IMR-90 (cell line): ENCODE results near the gene RIPOR3. TPM values are rescaled to one million over a fixed set of nuclear protein-coding genes. Genes with fewer than 3 reads are reported as not detected.

Experiments used
- ATAC-seq: fragments of 200-7000 bp; cut with Tn5 transposase; 2 replicates; pipeline ENCODE4 v1.9.1; 2020; ENCODE audit warnings: low read depth, mild to moderate bottlenecking, moderate library complexity
- BruUV-seq: library from RNA; stranded (reverse); fragments of 400-500 nt; replicated peaks from 2 replicates; lab custom pipeline; 2021; lab: Mats Ljungman, UMichigan
- CTCF ChIA-PET: fragments of 300-600 bp; formaldehyde crosslinking; extraction: SDS; loops from one replicate; lab custom pipeline; 2021; ENCODE audit warnings: antibody characterized with exemption; lab: Yijun Ruan, JAX
- POLR2A ChIA-PET: fragments of 300-600 bp; sonication (Branson Sonifier 250); formaldehyde crosslinking; loops from one replicate; lab custom pipeline; 2022; ENCODE audit warnings: antibody characterized with exemption; ENCODE audit not compliant: unreplicated experiment; lab: Charles Lee
- DNase-seq: peaks from one replicate; pipeline ENCODE4 v3.0.0; 2013
- H2AFZ ChIP-seq: replicated peaks from 2 replicates; pipeline ENCODE3; 2013; ENCODE audit warnings: low read length, mild to moderate bottlenecking; ENCODE audit not compliant: poor library complexity
- H2AK5ac ChIP-seq: 2 replicates; pipeline ENCODE4 v1.6.1; 2013; ENCODE audit warnings: low read depth, low read length, inconsistent platforms
- H2AK9ac ChIP-seq: replicated peaks from 2 replicates; pipeline ENCODE3; 2013; ENCODE audit warnings: mild to moderate bottlenecking, low read depth, low read length, moderate library complexity; ENCODE audit not compliant: poor library complexity
- H2BK120ac ChIP-seq: 2 replicates; pipeline ENCODE4 v1.6.1; 2013; ENCODE audit warnings: low read depth, low read length, inconsistent platforms
- H2BK15ac ChIP-seq: 3 replicates; pipeline ENCODE4 v1.6.1; 2013; ENCODE audit warnings: low read depth, low read length, inconsistent platforms
- H2BK20ac ChIP-seq: 2 replicates; pipeline ENCODE4 v1.6.1; 2013; ENCODE audit warnings: low read depth, mild to moderate bottlenecking, inconsistent platforms, low read length, moderate library complexity
- H2BK5ac ChIP-seq: 2 replicates; pipeline ENCODE4 v1.6.1; 2013; ENCODE audit warnings: mild to moderate bottlenecking, low read depth, low read length, inconsistent platforms; ENCODE audit not compliant: poor library complexity, severe bottlenecking
- H3K14ac ChIP-seq: replicated peaks from 2 replicates; pipeline ENCODE4 v1.6.1; 2013; ENCODE audit warnings: low read depth, low read length, inconsistent platforms
- H3K18ac ChIP-seq: 2 replicates; pipeline ENCODE4 v1.6.1; 2013; ENCODE audit warnings: low read depth, low read length, control low read depth
- H3K23ac ChIP-seq: 2 replicates; pipeline ENCODE4 v1.6.1; 2013; ENCODE audit warnings: low read depth, low read length, inconsistent platforms
- H3K27ac ChIP-seq: 2 replicates; pipeline ENCODE4 v1.5.1; 2013; ENCODE audit warnings: mild to moderate bottlenecking, control low read depth, low read length; ENCODE audit not compliant: insufficient read depth
- H3K27me3 ChIP-seq: 2 replicates; pipeline ENCODE4 v1.6.1; 2013; ENCODE audit warnings: low read length; ENCODE audit not compliant: control insufficient read depth, insufficient read depth
- H3K36me3 ChIP-seq: 2 replicates; pipeline ENCODE4 v1.6.1; 2013; ENCODE audit warnings: low read length, mixed read lengths; ENCODE audit not compliant: control insufficient read depth, insufficient read depth
- H3K4ac ChIP-seq: 2 replicates; pipeline ENCODE4 v1.6.1; 2013; ENCODE audit warnings: low read depth, low read length, inconsistent platforms
- H3K4me1 ChIP-seq: 2 replicates; pipeline ENCODE4 v1.6.1; 2013; ENCODE audit warnings: low read length, mixed read lengths; ENCODE audit not compliant: control insufficient read depth, insufficient read depth
- H3K4me2 ChIP-seq: 2 replicates; pipeline ENCODE4 v1.6.1; 2013; ENCODE audit warnings: low read depth, mild to moderate bottlenecking, control low read depth, low read length, moderate library complexity
- H3K4me3 ChIP-seq: 2 replicates; pipeline ENCODE4 v1.5.1; 2013; ENCODE audit warnings: low read depth, mild to moderate bottlenecking, control low read depth, low read length, moderate library complexity; ENCODE audit not compliant: insufficient read depth
- H3K56ac ChIP-seq: 2 replicates; pipeline ENCODE4 v1.6.1; 2013; ENCODE audit warnings: low read length, inconsistent platforms; ENCODE audit not compliant: insufficient read depth; ENCODE audit errors: extremely low read depth
- H3K79me1 ChIP-seq, 2 experiments: 2 replicates each; pipeline ENCODE4 v1.6.1; 2013; ENCODE audit warnings: low read length in 2 of 2, inconsistent platforms in 1 of 2, low read depth in 1 of 2
- H3K9ac ChIP-seq: 2 replicates; pipeline ENCODE4 v1.6.1; 2013; ENCODE audit warnings: low read depth, low read length, control low read depth
- H3K9me1 ChIP-seq: 2 replicates; pipeline ENCODE4 v1.6.1; 2013; ENCODE audit warnings: low read length, inconsistent platforms; ENCODE audit not compliant: insufficient read depth
- H3K9me3 ChIP-seq: 2 replicates; pipeline ENCODE4 v1.6.1; 2013; ENCODE audit warnings: low read length; ENCODE audit not compliant: control insufficient read depth, insufficient read depth
- H4K20me1 ChIP-seq: 2 replicates; pipeline ENCODE4 v1.6.1; 2013; ENCODE audit warnings: low read length, inconsistent platforms; ENCODE audit not compliant: insufficient read depth
- H4K5ac ChIP-seq: 2 replicates; pipeline ENCODE4 v1.6.1; 2013; ENCODE audit warnings: mild to moderate bottlenecking, low read depth, low read length, control low read depth
- H4K8ac ChIP-seq, 2 experiments: 2 replicates each; pipeline ENCODE4 v1.6.1; 2013; ENCODE audit warnings: low read depth in 2 of 2, low read length in 2 of 2, control low read depth in 1 of 2, inconsistent platforms in 1 of 2
- H4K91ac ChIP-seq: 2 replicates; pipeline ENCODE4 v1.6.1; 2013; ENCODE audit warnings: low read depth, low read length, inconsistent platforms; ENCODE audit not compliant: insufficient read depth
- BHLHE40 ChIP-seq: fragments of 150-350 bp; IDR thresholded peaks from 2 replicates; pipeline ENCODE4 v1.6.1; 2016; ENCODE audit warnings: mild to moderate bottlenecking, low read depth, low read length
- CEBPB ChIP-seq: IDR thresholded peaks from 2 replicates; pipeline ENCODE4 v1.6.1; 2012; ENCODE audit warnings: low read depth, low read length, improper control_type of control experiment
- ELK1 ChIP-seq: fragments of 150-350 bp; IDR thresholded peaks from 2 replicates; pipeline ENCODE4 v1.6.1; 2016; ENCODE audit warnings: low read depth, mild to moderate bottlenecking, low read length, moderate library complexity, borderline replicate concordance
- FOS ChIP-seq: fragments of 150-350 bp; IDR thresholded peaks from 2 replicates; pipeline ENCODE4 v1.6.1; 2016; ENCODE audit warnings: low read depth, low read length
- MAFK ChIP-seq: IDR thresholded peaks from 2 replicates; pipeline ENCODE4 v1.6.1; 2012; ENCODE audit warnings: low read depth, low read length, improper control_type of control experiment
- MXI1 ChIP-seq: IDR thresholded peaks from 2 replicates; pipeline ENCODE4 v1.6.1; 2012; ENCODE audit warnings: low read depth, mild to moderate bottlenecking, low read length, moderate library complexity, borderline replicate concordance
- NFE2L2 ChIP-seq: fragments of 150-350 bp; IDR thresholded peaks from 2 replicates; pipeline ENCODE4 v1.6.1; 2016; ENCODE audit warnings: low read depth, mild to moderate bottlenecking, low read length
- POLR2A ChIP-seq: IDR thresholded peaks from 2 replicates; pipeline ENCODE4 v1.6.1; 2012; ENCODE audit warnings: mild to moderate bottlenecking, low read depth, low read length
- RCOR1 ChIP-seq: IDR thresholded peaks from 2 replicates; pipeline ENCODE4 v1.6.1; 2012; ENCODE audit warnings: mild to moderate bottlenecking, low read length, improper control_type of control experiment; ENCODE audit not compliant: insufficient replicate concordance
- SMC3 ChIP-seq: fragments of 150-350 bp; IDR thresholded peaks from 2 replicates; pipeline ENCODE4 v1.6.1; 2016; ENCODE audit warnings: low read depth, mild to moderate bottlenecking, antibody characterized with exemption, low read length, moderate library complexity
- USF2 ChIP-seq: fragments of 150-350 bp; IDR thresholded peaks from 2 replicates; pipeline ENCODE4 v1.6.1; 2017; ENCODE audit warnings: mild to moderate bottlenecking, antibody characterized with exemption, low read length, low read depth
- WGBS, 2 experiments: methylation state at CpG; one replicate each; pipeline versions ENCODE4 v1.1.5 to v1.1.7; 2013; ENCODE audit warnings: missing lambda C conversion rate in 2 of 2; ENCODE audit not compliant: insufficient read length in 1 of 2; ENCODE audit errors: extremely low coverage in 2 of 2; 5-methylcytosine and 5-hydroxymethylcytosine counted together
- dilution Hi-C: fragments of 300-500 bp; cut with HindIII; formaldehyde crosslinking; loops from one replicate; pipeline ENCODE4 v1.14.3; 2018; ENCODE audit warnings: low sequenced_read_pairs; ENCODE audit not compliant: unreplicated experiment
- in situ Hi-C: fragments of 300-500 bp; cut with MboI; formaldehyde crosslinking; loops from 3 replicates; pipeline ENCODE4 v1.14.3; 2019; ENCODE audit warnings: low sequenced_read_pairs, inconsistent platforms, mixed read lengths
- intact Hi-C: fragments of 100-400 bp; cut with micrococcal nuclease; formaldehyde crosslinking; loops from 2 replicates; pipeline ENCODE4 v1.10.0; 2022
- polyA plus RNA-seq, 3 experiments: library from polyadenylated mRNA; depleted of rRNA; stranded (reverse); fragments of >200 nt; gene quantifications; 2 replicates each; pipeline ENCODE4 v1.2.3, GENCODE V29; 2012; ENCODE audit warnings: low replicate concordance in 1 of 3
- total RNA-seq: library from RNA; depleted of rRNA; stranded (reverse); fragments of >200 nt; gene quantifications from 2 replicates; pipeline ENCODE4 v1.2.3, GENCODE V29; 2012

The RIPOR3 gene
- total and polyA plus RNA-seq, 2 of the 4 experiments (the other 2 are of a cell fraction), result 0.54 to 1.7 TPM

- no peaks in the 10 kb centered on the region for H3K79me1 ChIP-seq
- H3K23ac ChIP-seq, result no peak overlapping the region
- no peak overlapping the region for H3K4me3 ChIP-seq
- BruUV-seq, result no TSS peak
- H2AK5ac ChIP-seq, result no peak overlapping the region
- no peaks in the 10 kb centered on the region for H3K27me3 ChIP-seq
- dilution Hi-C loops (no loop called here), in situ Hi-C loops (no loop called here), intact Hi-C loops (no loop called here)
- no peak overlapping the region for H2AK9ac ChIP-seq
- peaks cover 13% of the 10 kb centered on the region for H3K36me3 ChIP-seq
- H3K9ac ChIP-seq, result no peak overlapping the region
- no peak for DNase-seq
- H3K27ac ChIP-seq, result no peak overlapping the region
- no peak overlapping the region for H3K14ac ChIP-seq
- POLR2A ChIA-PET, result no interaction called here
- no peak overlapping the region for H4K5ac ChIP-seq
- H4K8ac ChIP-seq, result no peak overlapping the region
- H3K4ac ChIP-seq, result no peak overlapping the region
- WGBS, 2 experiments, result 98% methylated on average over 7 of the region's 12 CpGs; no CpG with 5 or more reads in 1 of the 2 experiments
- no peak overlapping the region for H2BK5ac ChIP-seq
- no peak overlapping the region for H3K4me2 ChIP-seq
- no peak overlapping the region for H2BK15ac ChIP-seq
- ATAC-seq, result no peak
- CTCF ChIA-PET, result no interaction called here
- no peak overlapping the region for H2BK20ac ChIP-seq
- H3K18ac ChIP-seq, result no peak overlapping the region
- H2BK120ac ChIP-seq, result no peak overlapping the region
- H3K4me1 ChIP-seq, result peaks cover under 1% of the 10 kb centered on the region; the same call in 1 of the 2 replicates
- no peaks in the 10 kb centered on the region for H4K20me1 ChIP-seq
- no peaks in the 10 kb centered on the region for H3K9me1 ChIP-seq
- TF ChIP-seq SMC3, result no peak
- no peak for TF ChIP-seq ELK1
- TF ChIP-seq CEBPB, result no peak
- no peak for TF ChIP-seq RCOR1
- TF ChIP-seq POLR2A, result no peak
- TF ChIP-seq USF2, result no peak
- no peak for TF ChIP-seq NFE2L2
- TF ChIP-seq FOS, result no peak
- no peak for TF ChIP-seq MAFK
- no peak for TF ChIP-seq BHLHE40
- TF ChIP-seq MXI1, result no peak
- H2AFZ ChIP-seq, result no peak overlapping the region
- H3K9me3 ChIP-seq, result no peaks in the 10 kb centered on the region
- no peak overlapping the region for H3K56ac ChIP-seq
- H4K91ac ChIP-seq, result no peak overlapping the region
Measured at GRCh38 chr20:50604451-50604850, 86.9 kb downstream of the RIPOR3 start.
